DLD1 (cell line): ENCODE data around the gene ADCYAP1R1.

Source experiments
- in situ Hi-C: cut with HindIII; loops from 2 replicates; pipeline ENCODE4 v1.10.0; 2017; ENCODE audit warnings: low sequenced_read_pairs

ADCYAP1R1 gene

GRCh38 chr7:31036924-31037323, 15.2 kb upstream of the ADCYAP1R1 start:
- in situ Hi-C loops = no loop called here

GRCh38 chr7:31043051-31043471, 9.0 kb upstream of the ADCYAP1R1 start:
- in situ Hi-C loops = no loop called here

GRCh38 chr7:31044529-31044928, 7.6 kb upstream of the ADCYAP1R1 start:
- in situ Hi-C loops = no loop called here

DNA sequence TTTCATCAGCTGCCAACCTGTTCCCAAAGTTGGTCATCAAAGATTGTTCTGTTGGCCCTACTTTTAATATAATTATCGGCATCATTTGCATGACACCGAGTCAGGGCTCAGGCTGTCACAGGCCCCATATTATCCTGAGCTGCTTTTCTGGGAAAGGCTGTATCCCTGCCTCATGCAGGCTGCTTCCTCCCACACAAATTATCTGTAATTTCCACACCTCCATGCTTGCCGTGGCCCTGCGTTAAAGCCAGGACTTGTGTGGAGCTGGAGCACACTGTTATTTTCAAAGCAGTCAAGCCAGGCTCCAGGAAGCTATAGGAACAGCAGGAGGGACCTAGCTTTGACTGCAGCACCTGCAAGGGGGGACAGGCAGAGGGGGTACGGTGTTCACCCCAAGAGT, 5.4 kb upstream of the ADCYAP1R1 start:
- in situ Hi-C loops = no loop called here

GRCh38 chr7:31047313-31048146, 4.6 kb upstream of the ADCYAP1R1 start:
- in situ Hi-C loops = no loop called here

GRCh38 chr7:31049005-31049765, 2.9 kb upstream of the ADCYAP1R1 start:
- in situ Hi-C loops = no loop called here

DNA sequence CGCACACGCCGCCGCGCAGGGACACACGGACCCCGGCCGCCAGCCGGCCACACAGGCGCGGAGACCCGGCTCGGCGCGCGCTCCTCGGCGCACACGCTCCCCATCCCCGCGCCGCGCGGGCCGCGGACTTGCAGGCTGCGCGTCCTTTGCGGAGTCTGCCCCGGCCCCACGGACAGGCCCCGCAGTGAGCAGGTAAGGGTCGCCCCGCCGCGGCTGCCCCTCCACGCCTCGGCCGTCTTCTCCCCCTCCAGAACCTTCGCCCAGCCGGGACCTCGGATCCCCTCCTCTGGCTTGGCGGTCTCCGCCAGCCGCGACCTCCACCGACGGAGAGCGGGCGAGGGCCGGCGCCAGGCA, 356 bp downstream of the ADCYAP1R1 start:
- in situ Hi-C loops = no loop called here

DNA sequence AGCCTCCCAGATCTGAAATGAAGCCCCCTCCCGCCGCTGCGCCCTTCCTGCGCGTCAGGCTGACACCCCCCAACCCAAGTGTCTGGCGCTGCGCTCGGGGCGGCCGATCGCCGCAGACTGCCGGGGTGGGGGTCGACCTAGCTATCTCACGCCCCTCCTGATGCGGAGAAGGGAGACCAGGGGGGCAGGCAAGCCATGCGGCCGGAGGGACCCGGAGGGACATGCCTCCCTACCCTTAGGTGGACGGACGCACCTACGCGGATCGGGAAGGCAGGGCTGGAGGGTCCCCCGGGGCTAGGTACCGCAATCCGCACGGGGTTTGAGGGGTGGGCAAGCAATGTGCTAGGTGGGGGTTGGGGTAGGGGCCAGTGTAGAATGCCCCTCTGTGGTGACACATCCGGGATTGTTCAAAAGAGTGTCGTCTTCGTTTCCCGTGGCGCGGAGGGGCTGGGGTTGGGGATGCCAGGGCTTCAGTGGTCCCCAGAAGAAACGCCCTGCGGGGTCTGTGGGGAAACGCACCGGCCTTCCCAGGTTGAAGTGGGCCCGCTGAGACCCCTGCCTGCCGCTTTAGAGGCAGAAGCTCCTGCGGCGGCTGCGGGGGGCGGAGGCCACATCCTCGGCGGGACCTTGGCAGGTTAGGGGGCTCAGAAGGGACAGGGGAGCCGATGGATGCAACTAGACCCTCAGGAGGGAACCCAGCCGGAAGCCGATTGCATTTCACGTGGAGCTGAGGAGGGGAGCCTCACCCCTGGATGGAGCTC, 913 bp downstream of the ADCYAP1R1 start:
- in situ Hi-C loops = no loop called here

- in situ Hi-C loops = no loop called here
Observed at GRCh38 chr7:31053986-31054385, 1.9 kb downstream of the ADCYAP1R1 start.

GRCh38 chr7:31054608-31055278, 2.6 kb downstream of the ADCYAP1R1 start:
- in situ Hi-C loops = no loop called here

- in situ Hi-C loops = no loop called here
Observed at GRCh38 chr7:31055471-31055870, 3.4 kb downstream of the ADCYAP1R1 start.

GRCh38 chr7:31056775-31057346, 4.8 kb downstream of the ADCYAP1R1 start:
- in situ Hi-C loops = no loop called here

DNA sequence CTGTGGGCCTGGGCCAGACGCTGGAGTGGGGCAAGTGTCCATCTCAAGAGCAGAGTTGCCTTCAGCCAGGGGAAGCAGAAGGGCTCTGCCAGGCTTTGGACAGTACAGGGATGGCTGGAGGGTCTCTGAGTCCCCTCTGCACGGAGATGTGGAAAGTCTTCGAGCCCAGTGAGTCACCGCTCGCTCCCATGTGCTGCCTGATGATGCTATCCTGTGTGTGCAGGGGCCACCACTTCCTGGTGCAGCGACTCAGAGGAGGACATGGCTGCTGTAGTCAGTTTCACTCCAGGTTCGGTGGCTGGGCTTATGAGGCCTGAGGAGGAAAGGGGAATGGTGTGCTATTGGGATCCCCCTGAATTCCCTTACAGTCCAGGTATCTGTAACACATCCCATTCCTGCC, 6.0 kb downstream of the ADCYAP1R1 start:
- in situ Hi-C loops = no loop called here

DNA sequence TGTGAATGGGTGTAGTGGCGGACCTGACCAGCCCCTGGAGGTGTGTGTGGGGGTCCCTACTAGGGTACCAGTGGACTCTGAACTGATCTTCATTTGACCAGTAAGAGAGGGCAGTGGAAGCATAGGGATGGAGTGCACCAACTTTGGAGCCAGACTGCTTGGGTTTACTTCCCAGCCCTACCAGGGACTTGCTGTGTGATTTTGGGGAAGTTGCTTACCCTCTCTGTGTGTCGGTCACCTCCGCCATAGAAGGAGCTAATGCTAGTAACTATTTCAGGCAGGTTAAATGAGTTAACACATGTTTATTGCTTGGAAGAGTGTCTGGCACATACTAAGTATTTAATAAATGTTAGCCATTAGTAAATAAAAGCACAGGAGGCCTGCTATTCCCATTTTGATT, 6.6 kb downstream of the ADCYAP1R1 start:
- in situ Hi-C loops = no loop called here

GRCh38 chr7:31059551-31059950, 7.4 kb downstream of the ADCYAP1R1 start:
- in situ Hi-C loops = no loop called here

DNA sequence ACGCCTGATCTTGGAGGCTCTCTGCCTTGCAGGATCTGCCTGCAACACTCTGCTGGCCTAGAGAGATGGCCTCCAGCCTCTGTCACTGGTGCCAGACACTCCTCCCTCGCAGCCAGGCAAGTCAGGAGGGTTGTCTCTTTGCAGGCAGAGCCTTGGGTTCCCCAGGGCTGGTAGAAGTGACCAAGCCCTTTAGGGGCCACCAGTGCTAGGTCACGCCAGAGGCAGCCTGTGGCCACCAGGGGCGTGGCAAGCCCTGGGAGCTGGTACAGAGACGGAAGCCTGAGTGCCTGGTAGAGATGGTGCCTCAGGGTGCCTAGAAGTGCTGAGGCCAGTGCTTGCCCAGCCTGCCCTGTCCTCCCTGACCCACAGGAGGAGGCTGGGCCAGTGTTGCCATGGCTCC, 9.1 kb downstream of the ADCYAP1R1 start:
- in situ Hi-C loops = no loop called here

DNA sequence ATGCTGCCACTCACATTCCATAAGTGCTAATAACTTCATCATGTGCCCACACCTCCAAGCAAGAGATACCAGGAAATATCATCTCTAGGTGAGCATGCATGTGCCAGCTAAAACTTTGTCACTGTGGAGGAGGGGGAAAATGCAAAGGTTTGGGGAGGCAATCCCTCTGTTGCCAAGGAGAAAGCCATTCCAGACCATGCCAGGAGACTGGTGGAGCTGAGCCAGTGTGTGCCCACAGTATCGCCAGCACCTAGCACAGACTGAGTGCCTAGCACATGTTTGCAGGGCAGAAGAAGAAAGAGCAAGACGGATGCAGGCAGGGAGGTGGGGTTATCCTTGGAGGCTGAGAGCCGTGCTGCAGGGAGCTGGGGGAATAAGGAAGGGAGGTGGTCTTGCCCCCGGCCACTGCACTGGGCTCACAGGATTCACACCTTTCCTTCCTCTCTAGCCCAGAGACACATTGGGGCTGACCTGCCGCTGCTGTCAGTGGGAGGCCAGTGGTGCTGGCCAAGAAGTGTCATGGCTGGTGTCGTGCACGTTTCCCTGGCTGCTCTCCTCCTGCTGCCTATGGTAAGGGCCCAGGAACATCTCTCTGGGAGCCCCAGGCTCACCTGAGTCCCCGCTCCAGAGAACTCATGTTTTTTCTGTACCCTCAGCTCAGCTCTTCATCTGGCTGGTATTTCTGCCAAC, 10.8 kb downstream of the ADCYAP1R1 start:
- in situ Hi-C loops = no loop called here

DNA sequence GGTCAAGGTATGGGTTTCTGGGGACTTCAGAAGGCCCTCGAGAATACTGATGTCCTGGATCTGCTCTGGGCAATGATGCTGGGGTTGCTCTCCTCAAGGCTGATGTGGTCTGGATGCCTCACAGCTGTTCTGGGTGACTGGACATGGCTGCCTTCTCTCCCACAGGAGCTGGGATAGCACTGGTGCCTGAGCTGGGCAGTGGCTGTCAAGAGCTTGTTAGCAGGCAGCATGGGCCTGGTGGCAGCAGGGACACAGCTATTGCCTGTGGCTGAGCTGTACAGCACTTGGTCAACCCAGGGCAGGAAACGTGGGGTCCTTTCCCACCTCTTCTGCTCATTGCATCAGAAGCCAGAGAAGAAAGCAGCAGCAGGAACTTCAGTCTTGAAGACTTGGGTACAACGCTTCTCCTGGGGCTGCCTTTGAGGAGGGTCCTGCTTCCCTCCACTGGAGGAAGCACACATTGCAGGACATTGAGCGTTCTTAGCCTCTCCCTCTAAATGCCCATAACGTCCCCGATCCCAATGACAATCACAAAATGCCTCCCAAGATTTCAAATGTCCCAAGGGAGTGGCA, 13.0 kb downstream of the ADCYAP1R1 start:
- in situ Hi-C loops = no loop called here

- in situ Hi-C loops = no loop called here
Observed at GRCh38 chr7:31065840-31066239, 13.7 kb downstream of the ADCYAP1R1 start.
